GM10266 (cell line): Measurements from ENCODE around the gene TMEM127.

Experiments used
- DNase-seq: peaks from one replicate; pipeline ENCODE4 v3.0.0; 2012; ENCODE audit errors: extremely low spot score
- TF ChIP-seq, protein P1 (sequence below): IDR thresholded peaks from 2 replicates; pipeline ENCODE4 v1.5.1; 2012; ENCODE audit warnings: mild to moderate bottlenecking, low read depth; ENCODE audit not compliant: control insufficient read depth, insufficient read depth; ENCODE audit errors: missing control alignments

The TMEM127 gene

DNA sequence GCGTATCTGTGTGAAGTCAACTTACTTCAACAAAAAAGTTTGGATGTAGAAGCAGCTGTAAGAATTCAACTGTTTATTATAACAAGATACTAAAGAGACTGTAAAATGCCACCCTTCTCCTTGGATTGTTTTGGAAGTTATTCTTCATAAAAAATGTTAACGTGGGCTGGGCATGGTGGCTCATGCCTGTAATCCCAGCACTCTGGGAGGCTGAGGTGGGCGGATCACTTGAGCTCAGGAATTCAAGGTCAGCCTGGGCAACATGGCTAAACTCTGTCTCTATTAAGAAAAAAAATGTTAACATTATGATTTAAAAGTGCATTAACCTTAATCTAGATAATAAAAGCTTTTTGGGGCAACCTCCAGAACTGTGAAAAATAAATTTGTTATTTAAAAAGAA lies 8.0 kb upstream of the TMEM127 start:
- TF ChIP-seq, protein P1, sequence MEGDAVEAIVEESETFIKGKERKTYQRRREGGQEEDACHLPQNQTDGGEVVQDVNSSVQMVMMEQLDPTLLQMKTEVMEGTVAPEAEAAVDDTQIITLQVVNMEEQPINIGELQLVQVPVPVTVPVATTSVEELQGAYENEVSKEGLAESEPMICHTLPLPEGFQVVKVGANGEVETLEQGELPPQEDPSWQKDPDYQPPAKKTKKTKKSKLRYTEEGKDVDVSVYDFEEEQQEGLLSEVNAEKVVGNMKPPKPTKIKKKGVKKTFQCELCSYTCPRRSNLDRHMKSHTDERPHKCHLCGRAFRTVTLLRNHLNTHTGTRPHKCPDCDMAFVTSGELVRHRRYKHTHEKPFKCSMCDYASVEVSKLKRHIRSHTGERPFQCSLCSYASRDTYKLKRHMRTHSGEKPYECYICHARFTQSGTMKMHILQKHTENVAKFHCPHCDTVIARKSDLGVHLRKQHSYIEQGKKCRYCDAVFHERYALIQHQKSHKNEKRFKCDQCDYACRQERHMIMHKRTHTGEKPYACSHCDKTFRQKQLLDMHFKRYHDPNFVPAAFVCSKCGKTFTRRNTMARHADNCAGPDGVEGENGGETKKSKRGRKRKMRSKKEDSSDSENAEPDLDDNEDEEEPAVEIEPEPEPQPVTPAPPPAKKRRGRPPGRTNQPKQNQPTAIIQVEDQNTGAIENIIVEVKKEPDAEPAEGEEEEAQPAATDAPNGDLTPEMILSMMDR, result no peak
- DNase-seq, result no peak

- TF ChIP-seq, protein P1, result no peak
- no peak for DNase-seq
These were observed 6.2 kb upstream of the TMEM127 start for GRCh38 chr2:96271995-96272394.

DNA sequence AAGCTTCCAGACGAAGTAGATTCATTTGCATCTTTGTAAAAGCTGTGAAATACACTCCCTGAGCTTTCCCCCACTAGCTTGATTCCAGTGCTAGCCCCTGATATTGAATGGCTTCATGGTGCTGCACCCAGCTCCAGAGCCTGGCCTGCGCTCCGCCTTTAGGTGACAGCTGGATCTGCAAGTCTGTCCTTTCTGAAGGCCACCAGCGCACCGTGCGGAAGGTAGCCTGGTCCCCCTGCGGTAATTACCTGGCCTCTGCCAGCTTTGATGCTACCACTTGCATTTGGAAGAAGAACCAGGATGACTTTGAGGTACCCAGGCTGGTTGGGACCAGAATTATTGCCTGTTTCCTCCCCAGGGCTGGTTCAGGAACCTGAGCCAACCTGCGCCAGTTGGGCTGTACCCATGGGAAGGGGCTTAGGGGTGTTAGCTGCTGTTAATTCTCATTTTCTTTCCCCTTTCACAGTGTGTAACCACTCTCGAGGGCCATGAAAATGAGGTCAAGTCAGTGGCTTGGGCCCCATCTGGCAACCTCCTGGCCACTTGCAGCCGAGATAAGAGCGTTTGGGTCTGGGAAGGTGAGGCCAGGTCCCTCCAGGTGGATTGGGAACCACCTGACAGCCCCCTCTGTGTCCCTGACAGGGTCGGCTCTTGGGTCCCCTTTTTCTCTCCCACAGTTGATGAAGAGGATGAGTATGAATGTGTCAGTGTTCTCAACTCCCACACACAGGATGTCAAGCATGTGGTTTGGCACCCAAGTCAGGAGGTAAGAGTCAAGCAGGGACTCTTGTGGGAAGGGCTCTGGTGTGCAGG lies 1.6 kb upstream of the TMEM127 start:
- peak; percentile 35 for DNase-seq
- TF ChIP-seq, protein P1, result peak; percentile 47

- TF ChIP-seq, protein P1, result no peak
- DNase-seq, result no peak
These were observed 403 bp downstream of the TMEM127 start for GRCh38 chr2:96265349-96265839.

- TF ChIP-seq, protein P1, result peak; percentile 39
- peak; percentile 74 for DNase-seq
These were observed 995 bp downstream of the TMEM127 start for GRCh38 chr2:96264656-96265348.

- no peak for DNase-seq
- TF ChIP-seq, protein P1, result no peak
These were observed 1.7 kb downstream of the TMEM127 start for GRCh38 chr2:96264086-96264485.

DNA sequence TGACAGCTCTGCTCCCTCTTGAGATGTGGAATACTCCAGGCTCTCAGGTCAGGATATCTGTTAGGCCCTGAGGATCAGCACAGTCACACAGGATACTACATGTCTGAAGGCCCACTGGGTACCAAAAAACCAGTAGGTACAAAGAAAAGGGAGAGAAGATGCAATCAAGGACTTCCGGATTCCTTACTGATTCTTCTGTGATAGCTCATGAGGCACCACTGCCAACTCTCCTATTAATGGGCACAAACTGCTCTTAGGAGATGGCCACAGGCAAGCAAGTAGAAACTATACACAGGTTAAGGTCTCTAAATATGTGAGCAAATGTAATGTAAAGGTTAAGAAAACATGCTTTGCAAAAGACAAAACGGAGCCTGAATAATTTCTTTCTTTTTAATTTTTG lies 3.5 kb downstream of the TMEM127 start:
- TF ChIP-seq, protein P1, result no peak
- DNase-seq, result no peak
